Fibroblast of skin of left quadriceps (primary cell): ENCODE results near the gene CDH8.
"Not testable (repeated sequence)": the region's sequence is repeated elsewhere in the genome, so short reads cannot be mapped to it uniquely, and the experiment has no call there.

ENCODE experiments used
- DNase-seq, 2 experiments: peaks; one replicate each; pipeline ENCODE4 v3.0.0-alpha.2; 2013; ENCODE audit warnings: low read depth in 2 of 2

Gene CDH8

DNA sequence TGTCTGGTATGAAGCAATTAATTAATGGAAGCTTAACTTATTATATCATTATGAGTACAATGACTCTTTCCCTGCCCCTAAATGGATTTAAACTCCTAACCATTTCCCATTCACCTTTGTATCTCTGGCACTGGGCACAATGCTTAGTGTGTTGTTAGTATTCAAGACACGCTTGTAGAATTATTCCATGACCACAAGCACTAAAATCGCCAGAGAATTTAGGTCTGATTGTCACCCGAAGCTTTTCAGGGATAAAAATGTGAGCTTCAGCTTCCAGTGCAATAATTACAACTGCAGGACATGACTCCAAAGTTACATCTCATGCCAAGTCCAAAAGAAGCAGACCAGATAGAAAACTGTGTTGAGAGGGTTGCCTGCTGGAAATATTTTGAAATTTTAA is 101.6 kb downstream of the CDH8 start:
- no peak for DNase-seq

DNA sequence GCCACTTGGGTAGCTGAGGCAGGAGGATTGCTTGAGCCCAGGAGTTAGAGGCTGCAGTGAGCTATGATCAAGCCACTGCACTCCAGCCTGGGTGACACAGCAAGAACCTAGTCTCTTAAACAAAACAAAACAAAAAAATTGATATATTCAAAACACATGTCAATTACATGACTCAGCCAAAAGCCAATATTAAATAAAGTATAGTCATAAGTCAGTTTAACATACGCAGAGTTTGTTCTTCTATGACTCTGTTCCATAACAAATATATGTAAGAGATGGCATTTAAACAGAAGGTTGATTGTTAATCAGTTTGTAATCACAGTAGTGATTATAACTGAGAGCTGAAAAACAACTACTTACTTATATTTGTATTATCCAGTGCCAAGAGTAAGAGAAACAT is 106.5 kb downstream of the CDH8 start:
- DNase-seq, result no peak

GRCh38 chr16:61926766-61927165 is 109.5 kb downstream of the CDH8 start:
- no peak for DNase-seq

DNA sequence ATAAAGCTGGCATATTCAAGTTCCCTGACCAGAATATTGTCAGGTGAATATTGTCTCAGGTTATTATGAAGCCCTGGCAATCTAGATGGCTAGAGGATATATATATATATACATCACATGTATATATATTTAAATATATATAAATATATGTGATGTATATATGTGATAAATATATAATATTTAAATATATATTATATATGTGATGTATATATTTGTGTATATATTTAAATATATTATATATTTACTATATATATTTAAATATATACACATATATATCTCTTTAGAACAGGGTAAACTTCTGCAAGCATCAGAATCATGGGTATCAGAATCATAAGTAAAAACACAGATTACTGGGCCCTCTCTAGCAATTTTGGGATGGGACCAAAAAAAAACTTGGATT is 112.6 kb downstream of the CDH8 start:
- no peak for DNase-seq

DNA sequence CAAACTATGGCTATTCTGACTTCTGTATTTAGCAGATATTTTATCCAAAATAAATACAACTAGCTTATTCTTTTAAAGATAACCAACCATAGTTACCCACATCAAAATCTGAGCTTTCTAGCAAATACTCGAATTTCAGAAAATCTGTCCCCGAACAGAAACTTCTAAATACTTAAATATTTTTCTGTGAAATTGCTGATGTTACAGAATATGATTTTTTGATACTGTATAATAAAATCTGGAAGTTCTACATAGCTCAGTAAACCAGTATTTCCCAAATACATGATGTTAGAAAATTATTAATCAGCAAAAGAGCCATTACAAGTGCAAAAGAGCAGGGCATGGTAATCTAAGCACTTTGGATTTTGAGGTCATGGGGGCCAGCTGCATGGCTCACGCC is 114.9 kb downstream of the CDH8 start:
- DNase-seq, result no peak

- not testable (repeated sequence) for DNase-seq
These were observed 118.1 kb downstream of the CDH8 start for GRCh38 chr16:61917865-61918826.

DNA sequence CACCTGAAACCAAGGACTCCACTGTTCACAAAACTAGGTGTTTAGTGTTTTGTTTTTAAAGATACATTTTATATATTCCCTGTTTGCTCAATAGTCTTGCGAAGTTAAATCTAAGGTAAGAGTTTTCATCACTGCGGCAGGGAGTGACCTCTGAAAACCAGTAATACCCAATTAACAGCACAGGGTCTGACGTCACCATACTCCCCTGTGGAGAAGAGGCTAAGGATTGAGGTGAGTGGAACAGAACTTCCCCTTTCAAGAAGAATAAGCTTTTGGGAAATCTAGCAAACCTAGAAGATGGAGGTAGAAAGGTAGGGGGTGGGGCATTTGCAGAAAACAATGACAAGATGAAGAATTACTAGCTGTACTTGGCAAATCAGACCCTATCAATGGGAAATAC is 120.7 kb downstream of the CDH8 start:
- no peak for DNase-seq

DNA sequence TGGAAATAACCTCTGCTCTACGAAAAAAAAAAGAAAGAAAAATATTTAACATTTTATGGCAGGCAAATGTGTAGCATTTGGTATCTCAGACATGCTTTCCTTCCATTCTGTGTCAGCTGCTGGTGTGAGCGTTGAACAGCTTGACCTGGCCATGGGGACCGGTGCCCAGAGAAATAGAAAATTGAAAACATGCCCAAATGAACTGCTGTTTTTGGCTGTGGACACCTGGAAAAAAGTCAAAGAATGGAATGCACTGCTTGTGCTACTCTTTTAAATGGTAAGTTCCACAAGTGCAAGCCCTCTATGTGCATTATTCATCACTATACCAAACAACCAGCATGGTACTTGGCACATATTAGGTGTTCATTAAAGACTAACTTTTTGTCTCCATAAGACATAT is 127.2 kb downstream of the CDH8 start:
- no peak for DNase-seq

GRCh38 chr16:61908426-61908825 is 127.8 kb downstream of the CDH8 start:
- no peak for DNase-seq

- no peak for DNase-seq
These were observed 134.5 kb downstream of the CDH8 start for GRCh38 chr16:61901689-61902088.

- DNase-seq, result peak; percentile 33 to 40
These were observed 135.8 kb downstream of the CDH8 start for GRCh38 chr16:61900482-61900881.

GRCh38 chr16:61897657-61898056 is 138.6 kb downstream of the CDH8 start:
- no peak for DNase-seq

DNA sequence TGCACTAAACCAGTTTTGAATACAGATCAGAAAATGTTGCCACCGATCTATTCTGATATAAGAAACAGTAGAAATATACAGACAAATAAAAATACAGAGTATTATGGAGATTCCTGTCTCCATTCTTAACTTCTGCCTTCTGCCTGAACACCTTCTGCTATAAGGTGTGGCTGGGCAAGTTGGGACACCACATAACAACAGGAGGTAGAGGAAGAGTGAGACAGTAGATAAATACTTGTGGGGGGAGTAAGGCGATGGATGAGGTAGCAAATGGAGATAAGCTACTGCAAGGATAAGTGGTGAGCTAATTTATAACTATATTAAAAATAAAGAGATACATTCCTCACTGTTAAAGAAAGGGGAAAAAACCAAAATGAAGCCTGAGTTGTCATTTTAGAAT is 143.7 kb downstream of the CDH8 start:
- no peak for DNase-seq

GRCh38 chr16:61891460-61891859 is 144.8 kb downstream of the CDH8 start:
- DNase-seq, result no peak

- no peak for DNase-seq
These were observed 145.9 kb downstream of the CDH8 start for GRCh38 chr16:61890386-61890785.

GRCh38 chr16:61887903-61888302 is 148.3 kb downstream of the CDH8 start:
- DNase-seq, result peak; percentile 51 to 54

- DNase-seq, result no peak
These were observed 150.9 kb downstream of the CDH8 start for GRCh38 chr16:61885343-61885742.

- no peak for DNase-seq
These were observed 156.9 kb downstream of the CDH8 start for GRCh38 chr16:61879306-61879705.

DNA sequence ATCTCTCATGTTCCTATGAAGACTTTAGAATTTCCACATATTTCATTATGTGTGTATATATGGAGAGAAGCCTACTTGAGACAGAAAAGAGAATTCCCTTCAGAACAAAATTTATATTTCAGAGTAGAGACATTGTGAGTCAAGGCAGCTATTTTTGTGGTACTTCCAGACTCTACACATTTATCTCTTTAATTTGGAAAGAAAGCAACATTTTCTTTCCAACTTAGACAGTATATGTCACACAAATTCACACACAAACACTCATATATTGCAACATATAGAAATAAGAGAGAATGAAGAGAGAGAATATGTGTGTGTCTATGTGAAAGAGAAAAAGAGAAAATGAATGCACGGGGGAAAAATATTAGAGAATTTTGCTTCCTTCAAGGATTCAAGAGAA is 158.8 kb downstream of the CDH8 start:
- DNase-seq, result no peak

DNA sequence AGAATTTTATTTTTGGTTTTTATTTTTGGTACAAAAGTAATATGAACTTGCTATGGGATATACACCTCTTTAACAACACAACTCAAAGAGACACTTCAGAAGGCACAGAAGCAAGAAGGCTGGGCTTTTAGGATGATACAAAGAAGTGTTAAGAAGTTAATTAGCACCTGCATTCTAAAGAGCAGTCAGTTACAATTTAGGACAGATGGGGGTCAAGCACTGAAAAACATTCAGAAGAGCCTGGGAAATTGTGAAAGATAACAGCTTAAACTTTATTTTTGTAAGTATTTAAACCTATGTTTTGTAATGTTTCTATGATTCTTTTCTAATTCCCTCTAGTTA is 163.5 kb downstream of the CDH8 start:
- DNase-seq, result no peak

DNA sequence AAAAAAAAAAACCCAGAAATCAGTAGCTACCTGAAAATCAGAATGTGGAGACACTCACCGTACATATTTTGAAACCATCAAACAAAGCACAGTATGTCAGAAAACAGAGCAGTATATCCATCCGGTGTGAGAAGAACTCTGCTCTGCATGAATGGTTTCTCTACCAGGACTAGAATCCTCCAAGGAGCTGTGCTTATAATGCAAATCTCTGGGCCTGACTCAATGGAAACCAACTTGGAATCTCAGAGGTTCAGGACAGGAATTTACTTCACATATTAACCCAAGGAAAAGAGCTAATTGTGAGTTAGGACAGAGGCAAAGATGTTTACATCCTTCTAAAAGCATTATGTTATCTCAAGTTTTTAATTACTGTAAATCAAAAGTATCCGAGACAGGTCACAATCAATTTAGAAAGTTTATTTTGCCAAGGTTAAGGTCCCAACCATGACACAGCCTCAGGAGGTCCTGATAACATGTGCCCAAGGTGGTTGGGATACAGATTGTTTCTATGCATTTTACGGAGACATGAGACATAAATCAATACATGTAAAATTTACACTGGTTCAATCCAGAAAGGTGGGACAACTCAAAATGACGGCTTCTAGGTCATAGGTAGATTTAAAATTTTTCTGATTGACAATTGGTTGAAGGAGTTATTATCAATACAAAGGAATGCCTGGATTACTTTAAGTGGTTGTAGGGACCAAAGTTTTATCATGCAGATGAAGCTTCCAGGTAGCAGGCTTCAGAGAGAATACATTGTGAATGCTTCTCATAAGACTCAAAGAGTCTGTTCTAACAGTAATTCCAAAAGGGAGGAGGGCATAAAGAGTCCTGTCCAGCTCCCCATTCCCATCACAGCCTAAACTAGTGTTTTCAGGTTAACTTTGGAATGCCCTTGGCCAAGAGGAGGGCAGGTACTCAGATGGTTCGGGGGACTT is 164.1 kb downstream of the CDH8 start:
- no peak for DNase-seq

GRCh38 chr16:61862221-61863155 is 173.8 kb downstream of the CDH8 start:
- DNase-seq, result no peak
